Astrocyte (in vitro differentiated cells and primary cell): ENCODE results near the gene TRIM15. TPM values are rescaled to one million over a fixed set of nuclear protein-coding genes. Genes with fewer than 3 reads are reported as not detected.

Source experiments
- DNase-seq: peaks from one replicate; pipeline ENCODE4 v3.0.0-alpha.2; 2010; ENCODE audit warnings: low read depth
- FAIRE-seq: peaks from 2 replicates; lab custom pipeline; 2011; peaks lifted over from hg19 to GRCh38; lab: Jason Lieb, UNC
- H2AFZ ChIP-seq: 2 replicates; pipeline ENCODE4 v1.6.0; 2012; ENCODE audit warnings: low read depth, low read length, inconsistent platforms
- H3K27ac ChIP-seq: 2 replicates; pipeline ENCODE4 v1.5.1; 2011; ENCODE audit warnings: low read depth, low read length, inconsistent platforms
- H3K27me3 ChIP-seq: 2 replicates; pipeline ENCODE4 v1.6.0; 2011; ENCODE audit warnings: low read length, inconsistent platforms; ENCODE audit not compliant: insufficient read depth
- H3K36me3 ChIP-seq: 2 replicates; pipeline ENCODE4 v1.5.1; 2011; ENCODE audit warnings: low read length, inconsistent platforms; ENCODE audit not compliant: insufficient read depth
- H3K4me1 ChIP-seq: 2 replicates; pipeline ENCODE4 v1.5.1; 2011; ENCODE audit warnings: low read length, inconsistent platforms; ENCODE audit not compliant: insufficient read depth
- H3K4me2 ChIP-seq: 2 replicates; pipeline ENCODE4 v1.6.0; 2012; ENCODE audit warnings: low read length, inconsistent platforms
- H3K4me3 ChIP-seq: 2 replicates; pipeline ENCODE4 v1.5.1; 2011; ENCODE audit warnings: low read depth, mild to moderate bottlenecking, low read length, inconsistent platforms; ENCODE audit not compliant: insufficient read depth
- H3K79me2 ChIP-seq: 2 replicates; pipeline ENCODE4 v1.6.0; 2012; ENCODE audit warnings: mild to moderate bottlenecking, low read length, inconsistent platforms; ENCODE audit not compliant: insufficient read depth
- H3K9ac ChIP-seq: 2 replicates; pipeline ENCODE4 v1.6.0; 2012; ENCODE audit warnings: mild to moderate bottlenecking, low read length, inconsistent platforms
- H3K9me3 ChIP-seq: 2 replicates; pipeline ENCODE4 v1.5.1; 2012; ENCODE audit warnings: low read depth, mild to moderate bottlenecking, low read length, inconsistent platforms; ENCODE audit not compliant: insufficient read depth
- H4K20me1 ChIP-seq: 2 replicates; pipeline ENCODE4 v1.6.0; 2012; ENCODE audit warnings: low read length, inconsistent platforms; ENCODE audit not compliant: insufficient read depth
- H3K27ac Mint-ChIP-seq: one replicate; pipeline ENCODE4 v1.8.0; 2021; ENCODE audit warnings: mild to moderate bottlenecking, mixed read lengths; ENCODE audit not compliant: unreplicated experiment
- H3K27me3 Mint-ChIP-seq: one replicate; pipeline ENCODE4 v1.8.0; 2021; ENCODE audit warnings: low read depth, mixed read lengths; ENCODE audit not compliant: unreplicated experiment
- H3K36me3 Mint-ChIP-seq: one replicate; pipeline ENCODE4 v1.8.0; 2021; ENCODE audit warnings: low read depth, mixed read lengths; ENCODE audit not compliant: unreplicated experiment
- H3K4me1 Mint-ChIP-seq: one replicate; pipeline ENCODE4 v1.8.0; 2021; ENCODE audit warnings: low read depth, mixed read lengths; ENCODE audit not compliant: unreplicated experiment
- H3K4me3 Mint-ChIP-seq: one replicate; pipeline ENCODE4 v1.8.0; 2021; ENCODE audit warnings: mild to moderate bottlenecking, moderate library complexity, mixed read lengths; ENCODE audit not compliant: unreplicated experiment
- H3K9me3 Mint-ChIP-seq: one replicate; pipeline ENCODE4 v1.8.0; 2021; ENCODE audit warnings: mild to moderate bottlenecking, mixed read lengths; ENCODE audit not compliant: unreplicated experiment
- EZH2 ChIP-seq: IDR thresholded peaks from 2 replicates; pipeline ENCODE4 v1.6.1; 2012; ENCODE audit warnings: mild to moderate bottlenecking, low read length, inconsistent platforms; ENCODE audit not compliant: insufficient read depth
- total RNA-seq: library from RNA; stranded (reverse); gene quantifications from 2 replicates; pipeline ENCODE4 v1.2.1, GENCODE V29; 2021
- TF ChIP-seq, protein P1 (sequence below): IDR thresholded peaks from 2 replicates; pipeline ENCODE4 v1.5.1; 2011; ENCODE audit warnings: low read depth, mild to moderate bottlenecking, inconsistent platforms, low read length, moderate library complexity; ENCODE audit not compliant: insufficient read depth

TRIM15 gene
- total RNA-seq, 1 donor from 2014 or later: not detected

DNA sequence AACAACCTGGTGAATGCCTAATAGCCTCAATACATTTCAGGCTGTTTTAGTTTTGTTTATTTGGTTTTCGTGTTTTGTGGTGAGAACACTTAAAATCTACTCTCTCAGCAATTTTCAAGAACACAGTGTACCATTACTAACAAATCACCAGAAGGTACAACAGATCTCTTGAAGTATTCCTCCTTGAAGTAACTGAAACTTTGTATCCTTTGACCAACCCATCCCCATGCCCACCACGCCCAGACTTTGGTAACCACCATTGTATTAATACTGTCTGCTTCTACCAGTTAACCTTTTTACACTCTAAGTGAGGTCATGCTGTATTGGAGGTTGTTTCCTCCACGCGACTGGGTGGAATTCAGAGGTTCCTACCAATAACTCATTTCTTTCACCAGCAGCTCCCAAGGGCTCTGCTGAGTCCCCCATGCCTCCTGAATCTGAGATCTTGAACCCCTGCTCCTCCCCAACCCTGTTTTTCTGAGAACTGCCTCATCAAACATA is 33.1 kb upstream of the TRIM15 start:
- Histone ChIP-seq H3K9ac (no peak overlapping the region), H3K4me1 (no peaks in the 10 kb centered on the region), H3K36me3 (no peaks in the 10 kb centered on the region), H2AFZ (no peak overlapping the region), H3K27me3 (peaks cover 72% of the 10 kb centered on the region), H3K79me2 (no peaks in the 10 kb centered on the region), H3K27ac (no peak overlapping the region), H3K4me2 (no peak overlapping the region), H3K9me3 (no peaks in the 10 kb centered on the region), H4K20me1 (no peaks in the 10 kb centered on the region), H3K4me3 (no peak overlapping the region)
- DNase-seq (no peak), FAIRE-seq (no peak)
- Mint-ChIP-seq H3K4me3 (no peak overlapping the region), H3K9me3 (no peaks in the 10 kb centered on the region), H3K27me3 (peaks cover 72% of the 10 kb centered on the region), H3K36me3 (no peaks in the 10 kb centered on the region), H3K27ac (no peak overlapping the region), H3K4me1 (no peaks in the 10 kb centered on the region)
- TF ChIP-seq, protein P1, sequence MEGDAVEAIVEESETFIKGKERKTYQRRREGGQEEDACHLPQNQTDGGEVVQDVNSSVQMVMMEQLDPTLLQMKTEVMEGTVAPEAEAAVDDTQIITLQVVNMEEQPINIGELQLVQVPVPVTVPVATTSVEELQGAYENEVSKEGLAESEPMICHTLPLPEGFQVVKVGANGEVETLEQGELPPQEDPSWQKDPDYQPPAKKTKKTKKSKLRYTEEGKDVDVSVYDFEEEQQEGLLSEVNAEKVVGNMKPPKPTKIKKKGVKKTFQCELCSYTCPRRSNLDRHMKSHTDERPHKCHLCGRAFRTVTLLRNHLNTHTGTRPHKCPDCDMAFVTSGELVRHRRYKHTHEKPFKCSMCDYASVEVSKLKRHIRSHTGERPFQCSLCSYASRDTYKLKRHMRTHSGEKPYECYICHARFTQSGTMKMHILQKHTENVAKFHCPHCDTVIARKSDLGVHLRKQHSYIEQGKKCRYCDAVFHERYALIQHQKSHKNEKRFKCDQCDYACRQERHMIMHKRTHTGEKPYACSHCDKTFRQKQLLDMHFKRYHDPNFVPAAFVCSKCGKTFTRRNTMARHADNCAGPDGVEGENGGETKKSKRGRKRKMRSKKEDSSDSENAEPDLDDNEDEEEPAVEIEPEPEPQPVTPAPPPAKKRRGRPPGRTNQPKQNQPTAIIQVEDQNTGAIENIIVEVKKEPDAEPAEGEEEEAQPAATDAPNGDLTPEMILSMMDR: no peak
- no peak for TF ChIP-seq EZH2

DNA sequence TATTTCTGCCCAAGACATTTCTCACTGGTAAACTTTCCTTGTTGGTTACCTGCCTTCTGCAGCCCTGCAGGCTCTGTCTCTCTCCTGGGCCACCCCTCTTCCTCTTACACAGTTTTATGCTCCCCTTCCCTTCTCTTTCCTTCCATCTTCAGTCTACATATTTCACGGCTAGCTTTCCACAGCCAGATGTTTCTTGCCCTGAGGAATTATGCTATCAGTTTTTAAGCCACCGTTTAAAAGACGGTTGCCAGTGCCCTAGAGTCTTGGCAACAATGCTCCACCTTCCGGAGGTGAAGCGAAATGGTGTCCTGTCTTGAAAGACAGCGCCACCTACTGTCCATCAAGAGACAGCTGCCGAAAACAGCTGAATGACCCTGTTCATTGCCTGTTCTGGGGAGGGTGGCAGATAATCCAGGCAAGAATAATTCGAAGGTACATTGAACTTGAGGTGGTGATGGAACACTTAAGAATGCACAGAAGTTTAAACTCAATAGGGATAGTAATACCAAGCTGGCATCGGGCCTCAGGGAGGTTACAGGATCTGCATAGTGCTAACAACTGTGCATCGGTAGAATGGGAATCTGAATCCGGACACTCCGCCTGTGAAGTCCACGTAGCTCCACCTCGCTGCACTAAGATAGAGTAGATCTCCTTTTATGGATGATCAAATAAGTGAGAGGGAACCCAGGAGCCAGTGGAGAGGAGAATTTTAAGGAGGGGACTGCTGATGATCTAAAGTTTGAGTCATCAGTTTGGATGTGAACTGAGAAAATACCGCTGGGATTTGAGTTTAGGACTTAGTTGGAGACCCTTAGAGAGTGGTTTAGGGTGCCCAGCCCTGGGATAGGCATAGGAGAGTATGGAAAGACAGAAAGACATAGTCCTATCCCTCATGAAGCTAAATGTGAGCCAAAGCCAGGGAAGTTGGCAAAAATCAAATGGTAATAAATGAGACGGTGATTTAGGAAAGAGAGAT is 32.2 kb upstream of the TRIM15 start:
- no peaks in the 10 kb centered on the region for H3K4me1 ChIP-seq
- Mint-ChIP-seq H3K9me3 (no peaks in the 10 kb centered on the region), H3K27me3 (peaks cover 71% of the 10 kb centered on the region), H3K27ac (no peak overlapping the region), H3K4me1 (no peaks in the 10 kb centered on the region), H3K36me3 (no peaks in the 10 kb centered on the region), H3K4me3 (no peak overlapping the region)
- FAIRE-seq (peak; percentile 5), DNase-seq (peak; percentile 72)
- H3K4me3 ChIP-seq: no peak overlapping the region
- peaks cover 63% of the 10 kb centered on the region for H3K27me3 ChIP-seq
- no peaks in the 10 kb centered on the region for H3K9me3 ChIP-seq
- TF ChIP-seq, protein P1: peak; percentile 99
- peak; percentile 28 for TF ChIP-seq EZH2
- no peak overlapping the region for H2AFZ ChIP-seq
- no peaks in the 10 kb centered on the region for H3K36me3 ChIP-seq
- H3K79me2 ChIP-seq: no peaks in the 10 kb centered on the region
- H3K4me2 ChIP-seq: no peak overlapping the region
- no peak overlapping the region for H3K27ac ChIP-seq
- H3K9ac ChIP-seq: no peak overlapping the region
- no peaks in the 10 kb centered on the region for H4K20me1 ChIP-seq
